ENCODE data around the gene AGAP2.
"Not testable (repeated sequence)": the region's sequence is repeated elsewhere in the genome, so short reads cannot be mapped to it uniquely, and the experiment has no call there.

The AGAP2 gene

DNA sequence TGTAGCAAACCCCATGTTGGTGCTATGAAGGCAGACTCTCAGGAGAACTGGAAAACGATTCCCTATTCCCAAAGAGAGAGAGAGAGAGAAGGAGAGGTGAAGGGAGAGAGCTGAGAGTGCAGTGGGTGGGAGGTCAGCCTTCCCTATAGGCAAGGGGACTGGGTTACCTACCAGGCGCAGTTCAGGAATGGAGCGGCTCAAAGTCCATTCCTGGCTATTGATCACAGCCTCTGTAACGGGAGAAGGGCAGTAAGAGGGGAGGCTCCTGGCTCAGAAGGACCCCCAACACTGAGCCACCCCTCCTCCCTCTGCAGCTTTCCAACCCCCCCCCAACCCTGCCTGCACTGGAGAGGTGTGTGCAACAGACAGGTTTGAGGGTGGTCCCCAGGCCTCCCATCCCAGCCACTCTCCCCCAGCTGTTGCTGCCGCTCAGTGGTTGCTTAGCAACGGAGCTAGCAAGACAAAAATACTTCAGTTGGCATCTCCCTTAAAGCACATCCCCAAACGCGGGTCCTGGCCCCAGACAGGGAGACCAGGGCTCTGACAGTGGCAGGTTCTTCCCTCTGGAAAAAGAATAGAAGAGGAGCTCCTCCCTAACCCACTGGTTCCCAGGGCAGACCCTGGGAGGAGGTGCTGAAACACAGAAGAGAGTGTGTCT lies 3.2 kb downstream of the AGAP2 start:
- peak; percentile 84 for DNase-seq

- peak; percentile 34 for DNase-seq
These were observed 4.0 kb downstream of the AGAP2 start for GRCh38 chr12:57734591-57734990.

DNA sequence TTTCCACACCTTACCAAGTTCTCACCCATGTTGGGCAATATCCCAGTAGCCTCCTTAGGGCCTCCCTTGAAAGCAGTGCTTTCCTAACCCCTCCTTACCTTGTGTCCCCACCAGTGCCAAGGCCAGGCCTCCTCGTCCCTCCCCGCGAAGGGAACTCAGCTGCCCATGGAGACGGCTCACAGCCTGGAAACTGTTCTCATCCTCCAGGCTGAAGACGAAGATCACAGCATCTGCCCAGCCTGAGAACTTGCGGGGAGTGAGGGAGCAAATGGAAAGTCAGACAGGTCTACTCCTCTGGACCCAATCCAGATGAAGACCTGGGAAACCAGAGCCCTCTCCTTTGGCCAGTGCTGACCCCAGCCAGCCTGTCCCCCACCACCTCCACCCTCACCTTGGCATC lies 4.6 kb downstream of the AGAP2 start:
- peak; percentile 10 for DNase-seq

- peak; percentile 12 for DNase-seq
These were observed 5.6 kb downstream of the AGAP2 start for GRCh38 chr12:57732726-57733593.

DNA sequence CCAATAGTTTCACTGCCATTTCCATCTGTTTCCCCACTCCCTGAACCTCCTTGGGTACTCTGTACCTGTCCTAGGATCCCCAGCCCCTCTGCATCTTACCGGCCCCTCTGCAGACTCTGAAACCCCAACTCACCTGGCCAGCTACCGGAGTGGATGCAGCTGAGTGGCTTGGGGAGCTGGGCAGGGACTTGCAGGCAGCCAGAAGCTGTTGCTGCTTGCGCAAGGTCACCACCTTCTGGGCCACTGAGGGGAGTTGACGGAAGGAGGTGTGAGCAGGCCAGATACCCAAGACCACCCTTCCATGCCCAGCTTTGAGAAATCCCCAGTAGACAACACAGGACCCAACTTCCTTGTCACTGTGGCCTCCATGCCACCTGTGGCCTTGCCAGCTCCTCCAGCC lies 6.3 kb downstream of the AGAP2 start:
- peak; percentile 23 for DNase-seq

DNA sequence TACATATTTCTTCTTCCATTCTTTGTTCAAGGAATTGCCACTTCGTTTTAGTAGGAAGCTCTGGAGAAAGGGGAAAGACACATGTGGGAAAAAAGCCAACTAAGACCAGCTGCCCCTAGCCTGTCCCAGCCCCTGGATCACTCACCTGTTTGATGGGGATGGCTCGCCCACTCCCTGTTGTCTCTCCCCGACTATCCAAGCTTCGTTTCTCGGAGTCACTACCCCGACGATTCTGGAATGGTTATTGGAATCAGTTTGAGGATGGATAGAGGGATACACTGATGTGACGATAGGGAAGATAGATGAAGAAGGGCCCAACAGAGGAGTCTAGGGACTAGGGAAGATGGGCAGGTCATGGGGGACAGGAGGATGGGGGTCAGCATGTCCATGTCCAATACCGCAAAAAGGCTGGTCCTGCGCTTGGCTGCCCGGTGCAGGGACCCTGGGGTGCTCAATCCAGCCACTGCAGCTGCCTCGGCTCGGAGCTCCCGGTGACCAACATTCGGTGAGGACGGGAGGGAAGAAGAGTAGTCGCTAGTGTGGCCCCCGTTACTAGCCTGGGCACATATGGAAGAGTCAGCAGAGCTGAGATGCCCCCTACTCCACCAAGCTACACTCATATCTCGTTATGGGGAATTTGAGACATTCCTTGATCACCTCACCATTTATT lies 7.0 kb downstream of the AGAP2 start:
- DNase-seq = peak; percentile 15

GRCh38 chr12:57730336-57731067 lies 8.0 kb downstream of the AGAP2 start:
- peak; percentile 35 for DNase-seq

GRCh38 chr12:57729321-57729844 lies 9.2 kb downstream of the AGAP2 start:
- peak; percentile 21 for DNase-seq

DNA sequence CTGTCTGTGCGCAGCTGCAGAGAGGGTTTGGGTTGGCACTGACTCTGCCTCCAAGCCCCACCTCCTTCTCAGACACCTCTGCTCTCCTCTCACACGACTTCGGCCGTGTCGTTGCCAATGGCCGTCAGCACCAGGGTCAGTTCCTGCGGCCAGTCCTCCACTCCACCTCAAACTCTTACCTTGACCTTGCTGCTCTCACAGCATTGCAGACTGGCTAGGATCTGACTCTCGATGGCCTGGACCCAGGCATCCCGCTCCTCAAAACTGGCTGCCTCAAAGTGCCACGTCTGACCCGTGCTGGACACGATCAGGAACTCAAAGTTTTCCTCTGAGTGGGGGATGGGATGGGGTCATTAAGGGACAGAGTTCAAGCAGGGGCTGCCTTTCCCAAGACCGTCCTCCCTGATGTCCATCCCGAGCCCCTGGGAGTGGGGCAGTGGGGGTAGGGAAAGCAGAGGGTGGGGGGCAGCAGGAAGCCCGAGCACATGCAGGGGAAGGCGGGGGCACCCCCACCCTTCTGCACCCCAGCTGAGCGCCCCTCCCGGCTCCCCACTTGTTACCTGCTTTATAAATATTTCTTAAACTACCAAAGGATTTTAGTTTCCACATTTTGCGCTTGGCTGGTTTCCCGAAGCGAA lies 10.7 kb downstream of the AGAP2 start:
- peak; percentile 30 for DNase-seq

GRCh38 chr12:57726884-57727757 lies 11.4 kb downstream of the AGAP2 start:
- peak; percentile 68 for DNase-seq

DNA sequence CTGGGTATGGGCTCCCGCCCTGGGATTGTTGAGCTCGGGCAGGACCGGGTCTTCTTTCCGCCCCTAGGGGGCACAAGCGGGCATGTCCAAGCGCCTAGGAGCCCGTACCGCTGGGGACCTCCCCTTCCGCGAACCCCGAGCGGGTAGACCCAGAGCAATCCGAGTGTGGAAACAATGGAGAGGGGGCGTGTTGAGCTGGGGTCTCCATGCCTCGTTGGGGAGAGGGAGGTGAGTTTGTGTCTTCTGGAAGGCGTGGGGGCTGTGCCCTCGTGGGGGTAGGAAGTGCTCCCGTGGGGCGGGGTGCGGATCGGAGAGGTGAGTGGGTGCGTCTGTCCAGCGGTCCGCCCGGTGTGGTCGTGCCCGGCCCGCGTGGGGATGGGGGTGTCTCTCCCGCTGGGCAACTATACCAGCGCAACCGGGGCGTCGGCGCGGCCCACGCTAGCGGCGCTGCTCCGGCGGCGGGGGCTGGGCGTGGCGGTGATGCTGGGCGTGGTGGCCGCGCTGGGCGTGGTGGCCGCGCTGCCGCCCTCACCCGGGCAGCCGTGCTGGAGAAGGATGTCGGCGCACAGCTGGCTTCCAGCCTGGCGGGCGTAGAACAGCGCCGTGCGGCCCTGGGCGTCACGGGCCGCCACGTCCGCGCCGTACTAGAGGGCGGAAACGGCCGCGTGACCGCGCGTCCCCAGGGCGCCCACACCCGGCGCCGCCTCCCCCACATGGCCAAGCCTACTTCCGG lies 12.2 kb downstream of the AGAP2 start:
- DNase-seq = peak; percentile 81

DNA sequence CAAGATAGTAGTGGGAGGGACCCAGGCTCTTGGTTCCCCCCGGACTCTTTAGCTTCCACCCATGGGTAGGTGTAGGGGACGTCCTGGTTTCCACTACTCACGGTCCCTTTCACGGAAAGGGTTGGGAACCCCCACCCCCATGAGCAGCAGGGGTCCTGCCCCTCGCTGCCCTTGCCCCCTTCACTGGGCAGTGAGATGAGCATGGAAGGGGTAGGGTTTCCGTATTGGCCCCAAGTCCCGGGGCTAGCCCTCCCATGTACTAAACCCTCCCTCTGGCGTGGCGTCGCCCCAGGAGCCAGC lies 12.7 kb downstream of the AGAP2 start:
- no peak for DNase-seq

DNA sequence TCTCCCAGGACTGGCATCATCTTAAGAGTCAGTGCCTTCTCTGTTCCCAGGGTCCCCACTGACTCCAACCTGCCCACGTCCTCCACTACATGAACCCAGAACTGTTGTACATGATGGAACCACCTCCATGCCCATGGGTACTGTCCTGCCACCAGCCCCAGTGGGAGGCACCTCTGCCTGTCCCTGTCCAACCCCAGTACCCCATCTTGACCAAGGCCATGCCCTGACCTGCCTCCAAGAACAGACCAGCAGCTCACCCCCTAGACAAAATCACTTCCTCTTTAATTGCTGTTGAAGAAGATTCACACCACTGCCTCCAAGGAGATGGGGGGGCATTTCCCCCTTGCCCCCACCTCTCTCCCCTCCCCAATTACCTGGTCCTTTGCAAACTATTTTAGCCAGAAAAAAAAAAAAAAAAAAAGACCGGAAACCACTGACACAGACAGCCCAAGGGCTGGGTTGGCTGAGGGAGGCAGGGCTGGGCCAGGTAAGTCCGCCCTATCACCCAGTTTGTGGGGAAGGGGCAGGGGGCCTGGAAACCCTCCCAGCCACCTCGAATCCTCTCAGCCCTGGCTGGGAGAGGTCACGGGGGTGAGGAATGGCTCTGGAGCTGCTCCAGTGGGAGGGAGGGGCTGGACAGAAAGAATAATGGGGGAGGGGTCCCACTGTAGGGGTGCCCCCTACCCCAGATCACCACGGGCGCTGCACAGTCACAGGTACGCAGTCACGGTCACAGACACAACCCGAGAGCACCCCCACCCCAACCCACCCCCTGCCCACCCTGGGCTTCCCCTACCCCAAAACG lies 13.4 kb downstream of the AGAP2 start:
- DNase-seq = peak; percentile 23

DNA sequence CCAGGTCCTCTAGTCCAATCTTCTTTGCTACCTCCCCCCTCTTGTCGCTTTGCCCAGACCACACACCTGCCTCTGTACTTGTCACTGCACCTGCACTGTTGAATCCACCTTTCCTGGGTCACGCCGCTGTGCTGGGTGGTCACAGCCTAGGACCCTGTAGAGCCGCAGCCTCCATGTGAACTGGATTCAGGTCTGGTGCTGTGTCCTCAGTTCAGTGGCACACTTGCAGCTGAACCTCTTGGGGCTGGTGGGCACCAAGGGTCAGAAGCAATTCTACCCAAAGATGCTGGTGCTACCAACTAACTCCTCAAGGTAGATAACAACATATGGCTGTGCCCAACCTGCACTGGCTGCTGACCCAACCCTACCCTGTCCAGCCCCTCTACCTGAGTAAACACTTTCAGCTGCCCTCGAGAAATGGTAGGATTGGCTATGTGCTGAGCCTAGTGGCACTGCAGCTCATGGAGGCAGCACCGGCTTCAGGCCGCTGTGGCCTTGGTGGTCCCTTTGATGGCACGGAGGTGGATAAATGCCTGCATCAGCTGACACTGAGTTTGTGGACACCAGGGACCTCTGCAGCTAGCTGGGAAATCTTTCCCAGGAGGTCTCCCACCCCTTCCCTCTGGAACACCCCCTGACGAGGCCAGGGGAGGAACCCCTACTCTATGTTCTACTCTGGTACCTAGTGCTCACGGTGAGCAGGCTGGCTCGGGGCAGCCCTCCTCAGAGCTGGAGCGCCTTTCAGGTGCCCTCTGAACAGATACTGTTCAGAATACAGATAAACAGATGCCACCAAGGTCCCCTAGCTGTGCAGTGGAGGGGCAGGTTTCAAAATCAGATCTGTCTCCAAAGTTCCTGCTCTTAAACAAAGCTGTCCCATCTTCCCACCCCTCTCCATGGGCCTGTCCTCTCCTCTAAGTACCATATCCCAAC lies 14.3 kb downstream of the AGAP2 start:
- no peak for DNase-seq

DNA sequence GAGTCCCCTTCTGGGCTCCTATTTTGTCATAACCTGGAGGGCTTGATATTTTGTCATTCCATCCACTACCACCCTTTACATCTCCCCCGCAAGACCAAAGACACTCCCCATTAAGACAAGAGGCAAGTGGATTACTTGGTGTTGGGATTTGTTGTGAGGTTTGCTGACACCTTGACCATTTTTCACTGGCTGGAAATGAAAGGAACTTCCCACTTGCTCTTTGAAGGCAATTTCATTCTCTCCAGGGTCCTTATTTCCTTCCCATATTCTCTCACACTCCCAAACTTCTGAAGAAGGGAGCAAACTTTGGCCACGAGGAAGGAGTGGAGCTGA lies 14.9 kb downstream of the AGAP2 start:
- no peak for DNase-seq

- no peak for DNase-seq
These were observed 15.6 kb downstream of the AGAP2 start for GRCh38 chr12:57722716-57723629.

- DNase-seq = not testable (repeated sequence)
These were observed 16.5 kb downstream of the AGAP2 start for GRCh38 chr12:57721846-57722608.
